Mesendoderm (in vitro differentiated cells): ENCODE results near the gene SHISA8.

Experiments used
- DNase-seq: peaks from one replicate; pipeline ENCODE4 v3.0.0; 2013
- H2AK5ac ChIP-seq: 2 replicates; pipeline ENCODE4 v1.6.1; 2013; ENCODE audit warnings: low read length, inconsistent platforms
- H2BK120ac ChIP-seq: 2 replicates; pipeline ENCODE4 v1.6.1; 2013; ENCODE audit warnings: low read depth, mild to moderate bottlenecking, low read length, moderate library complexity, mixed read lengths
- H2BK15ac ChIP-seq: replicated peaks from 2 replicates; pipeline ENCODE4 v1.6.1; 2013; ENCODE audit warnings: low read depth, mild to moderate bottlenecking, moderate library complexity
- H2BK5ac ChIP-seq: 2 replicates; pipeline ENCODE4 v1.6.1; 2013; ENCODE audit warnings: low read length, inconsistent platforms
- H3K18ac ChIP-seq: 2 replicates; pipeline ENCODE4 v1.6.1; 2013; ENCODE audit warnings: mild to moderate bottlenecking, low read length, mixed read lengths
- H3K23ac ChIP-seq: one replicate; pipeline ENCODE4 v1.6.1; 2013; ENCODE audit warnings: low read length
- H3K27ac ChIP-seq: 2 replicates; pipeline ENCODE4 v1.5.1; 2013; ENCODE audit warnings: low read depth, mild to moderate bottlenecking, inconsistent platforms, low read length, moderate library complexity
- H3K27me3 ChIP-seq: 2 replicates; pipeline ENCODE4 v1.6.1; 2013; ENCODE audit warnings: low read length, control low read depth, mild to moderate bottlenecking, inconsistent platforms; ENCODE audit not compliant: insufficient read depth, poor library complexity
- H3K36me3 ChIP-seq: 2 replicates; pipeline ENCODE4 v1.6.1; 2013; ENCODE audit warnings: low read length, inconsistent platforms; ENCODE audit not compliant: control insufficient read depth, insufficient read depth
- H3K4ac ChIP-seq: one replicate; pipeline ENCODE4 v1.6.1; 2013; ENCODE audit warnings: low read depth, mild to moderate bottlenecking, low read length, moderate library complexity
- H3K4me1 ChIP-seq: 2 replicates; pipeline ENCODE4 v1.6.1; 2013; ENCODE audit warnings: low read depth, low read length, inconsistent platforms; ENCODE audit not compliant: control insufficient read depth
- H3K4me2 ChIP-seq: 2 replicates; pipeline ENCODE4 v1.6.1; 2013; ENCODE audit warnings: low read length
- H3K4me3 ChIP-seq: 2 replicates; pipeline ENCODE4 v1.5.1; 2013; ENCODE audit warnings: mild to moderate bottlenecking, low read length
- H3K56ac ChIP-seq: one replicate; pipeline ENCODE4 v1.6.1; 2013; ENCODE audit warnings: low read length
- H3K79me1 ChIP-seq: 2 replicates; pipeline ENCODE4 v1.6.1; 2013; ENCODE audit warnings: low read length, inconsistent platforms
- H3K79me2 ChIP-seq: 2 replicates; pipeline ENCODE4 v1.6.1; 2013; ENCODE audit warnings: mild to moderate bottlenecking, low read length; ENCODE audit not compliant: control insufficient read depth, insufficient read depth
- H3K9ac ChIP-seq: 2 replicates; pipeline ENCODE4 v1.6.1; 2013; ENCODE audit warnings: low read length, inconsistent platforms
- H4K5ac ChIP-seq: one replicate; pipeline ENCODE4 v1.6.1; 2013; ENCODE audit warnings: low read length
- H4K8ac ChIP-seq: one replicate; pipeline ENCODE4 v1.6.1; 2013; ENCODE audit warnings: low read depth, mild to moderate bottlenecking, control low read depth, low read length, moderate library complexity
- WGBS: extraction: QIAGEN DNeasy Blood & Tissue Kit; methylation state at CpG from one replicate; pipeline ENCODE4 v1.1.7; 2013; ENCODE audit warnings: low lambda C conversion rate, missing lambda C conversion rate; ENCODE audit not compliant: insufficient coverage; ENCODE audit errors: extremely low coverage; 5-methylcytosine and 5-hydroxymethylcytosine counted together

Gene SHISA8

GRCh38 chr22:41888627-41889200 is 26.2 kb downstream of the SHISA8 start:
- H4K5ac ChIP-seq: no peak overlapping the region
- no peak overlapping the region for H2AK5ac ChIP-seq
- H3K4me1 ChIP-seq: no peaks in the 10 kb centered on the region
- H3K27ac ChIP-seq: no peak overlapping the region
- H3K56ac ChIP-seq: no peak overlapping the region
- no peaks in the 10 kb centered on the region for H3K27me3 ChIP-seq
- no peak overlapping the region for H3K4me3 ChIP-seq
- no peak overlapping the region for H3K4me2 ChIP-seq
- no peak overlapping the region for H4K8ac ChIP-seq
- peaks cover 29% of the 10 kb centered on the region for H3K36me3 ChIP-seq
- H3K79me1 ChIP-seq: no peaks in the 10 kb centered on the region
- no peak overlapping the region for H3K4ac ChIP-seq
- no peak overlapping the region for H3K23ac ChIP-seq
- no peak overlapping the region for H2BK5ac ChIP-seq
- no peaks in the 10 kb centered on the region for H3K79me2 ChIP-seq
- no peak overlapping the region for H3K18ac ChIP-seq
- H2BK120ac ChIP-seq: no peak overlapping the region
- DNase-seq: no peak
- H3K9ac ChIP-seq: no peak overlapping the region
- no CpG with 5 or more reads among the region's 4 CpGs for WGBS
- H2BK15ac ChIP-seq: no peak overlapping the region

DNA sequence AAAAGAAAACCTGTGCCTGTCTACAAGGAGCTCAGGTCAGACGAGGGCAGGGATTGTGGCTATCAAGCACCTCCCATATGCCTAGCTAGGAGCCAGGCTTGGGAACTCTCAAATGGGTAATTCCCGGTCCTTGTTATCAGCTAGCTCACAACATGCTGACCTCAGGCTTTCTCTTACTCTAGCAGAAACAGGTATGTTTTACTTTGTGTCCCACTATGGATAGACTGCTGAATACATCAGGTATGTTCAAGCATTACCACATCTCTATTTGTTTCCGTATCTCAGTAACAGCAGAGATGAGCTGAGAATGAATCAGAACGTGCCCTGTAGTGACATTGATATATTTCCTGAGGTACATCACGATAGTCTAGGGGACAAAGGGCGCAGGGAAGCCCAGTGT is 29.4 kb downstream of the SHISA8 start:
- no CpG with 5 or more reads among the region's 6 CpGs for WGBS
- H3K4me2 ChIP-seq: no peak overlapping the region
- H3K79me2 ChIP-seq: no peaks in the 10 kb centered on the region
- peaks cover 37% of the 10 kb centered on the region for H3K36me3 ChIP-seq
- no peak overlapping the region for H3K4me3 ChIP-seq
- no peak overlapping the region for H3K27ac ChIP-seq
- no peak overlapping the region for H3K18ac ChIP-seq
- H3K79me1 ChIP-seq: no peaks in the 10 kb centered on the region
- H4K5ac ChIP-seq: no peak overlapping the region
- H4K8ac ChIP-seq: no peak overlapping the region
- H3K56ac ChIP-seq: no peak overlapping the region
- no peak for DNase-seq
- H2BK5ac ChIP-seq: no peak overlapping the region
- H2BK15ac ChIP-seq: no peak overlapping the region
- H3K4ac ChIP-seq: no peak overlapping the region
- H3K23ac ChIP-seq: no peak overlapping the region
- H2AK5ac ChIP-seq: no peak overlapping the region
- H2BK120ac ChIP-seq: no peak overlapping the region
- no peaks in the 10 kb centered on the region for H3K4me1 ChIP-seq
- H3K27me3 ChIP-seq: no peaks in the 10 kb centered on the region
- no peak overlapping the region for H3K9ac ChIP-seq

GRCh38 chr22:41885116-41885515 is 29.8 kb downstream of the SHISA8 start:
- Histone ChIP-seq H2BK5ac (no peak overlapping the region), H3K4ac (no peak overlapping the region), H3K56ac (no peak overlapping the region), H3K79me2 (no peaks in the 10 kb centered on the region), H3K4me3 (no peak overlapping the region), H2BK15ac (no peak overlapping the region), H3K23ac (no peak overlapping the region), H3K27ac (no peak overlapping the region), H2AK5ac (no peak overlapping the region), H3K18ac (no peak overlapping the region), H3K36me3 (peaks cover 37% of the 10 kb centered on the region), H3K9ac (no peak overlapping the region), H3K4me1 (no peaks in the 10 kb centered on the region), H2BK120ac (no peak overlapping the region), H4K5ac (no peak overlapping the region), H4K8ac (no peak overlapping the region), H3K27me3 (no peaks in the 10 kb centered on the region), H3K79me1 (no peaks in the 10 kb centered on the region), H3K4me2 (no peak overlapping the region)
- no peak for DNase-seq
- no CpG with 5 or more reads among the region's 2 CpGs for WGBS

GRCh38 chr22:41883400-41883799 is 31.5 kb downstream of the SHISA8 start:
- Histone ChIP-seq H3K4ac (no peak overlapping the region), H2AK5ac (no peak overlapping the region), H2BK120ac (no peak overlapping the region), H3K27me3 (no peaks in the 10 kb centered on the region), H3K18ac (no peak overlapping the region), H3K27ac (no peak overlapping the region), H3K56ac (no peak overlapping the region), H2BK5ac (no peak overlapping the region), H3K23ac (no peak overlapping the region), H3K9ac (no peak overlapping the region), H3K4me3 (no peak overlapping the region), H4K5ac (no peak overlapping the region), H3K79me1 (no peaks in the 10 kb centered on the region), H3K36me3 (peaks cover 38% of the 10 kb centered on the region), H3K4me1 (no peaks in the 10 kb centered on the region), H2BK15ac (no peak overlapping the region), H3K4me2 (no peak overlapping the region), H3K79me2 (no peaks in the 10 kb centered on the region), H4K8ac (no peak overlapping the region)
- DNase-seq: no peak
- WGBS: no CpG with 5 or more reads among the region's 2 CpGs

DNA sequence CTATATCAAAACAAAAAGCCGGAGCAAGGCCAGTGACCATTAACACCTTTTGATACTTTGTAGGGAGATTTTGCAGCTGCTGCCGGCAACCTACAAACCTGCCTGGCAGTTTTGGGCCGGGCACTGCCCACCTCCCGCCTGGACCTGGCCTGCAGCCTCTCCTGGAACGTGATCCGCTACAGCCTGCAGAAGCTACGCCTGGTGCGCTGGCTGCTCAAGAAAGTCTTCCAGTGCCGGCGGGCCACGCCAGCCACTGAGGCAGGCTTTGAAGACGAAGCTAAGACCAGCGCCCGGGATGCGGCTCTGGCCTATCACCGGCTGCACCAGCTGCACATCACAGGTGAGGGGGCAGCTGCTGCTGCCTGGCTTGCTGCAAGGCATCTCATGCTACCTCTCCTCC is 34.2 kb downstream of the SHISA8 start:
- no peaks in the 10 kb centered on the region for H3K79me2 ChIP-seq
- H3K79me1 ChIP-seq: no peaks in the 10 kb centered on the region
- no peak overlapping the region for H3K4ac ChIP-seq
- no peak overlapping the region for H3K4me2 ChIP-seq
- H3K36me3 ChIP-seq: peaks cover 42% of the 10 kb centered on the region
- H2BK5ac ChIP-seq: no peak overlapping the region
- H4K8ac ChIP-seq: no peak overlapping the region
- no peak for DNase-seq
- no peak overlapping the region for H4K5ac ChIP-seq
- no peak overlapping the region for H2BK120ac ChIP-seq
- H3K56ac ChIP-seq: no peak overlapping the region
- H3K9ac ChIP-seq: no peak overlapping the region
- WGBS: no CpG with 5 or more reads among the region's 16 CpGs
- no peak overlapping the region for H2BK15ac ChIP-seq
- no peaks in the 10 kb centered on the region for H3K4me1 ChIP-seq
- no peak overlapping the region for H3K23ac ChIP-seq
- H3K18ac ChIP-seq: no peak overlapping the region
- no peak overlapping the region for H3K4me3 ChIP-seq
- no peaks in the 10 kb centered on the region for H3K27me3 ChIP-seq
- H2AK5ac ChIP-seq: no peak overlapping the region
- no peak overlapping the region for H3K27ac ChIP-seq

GRCh38 chr22:41876675-41877074 is 38.2 kb downstream of the SHISA8 start:
- DNase-seq: no peak
- H2BK120ac ChIP-seq: no peak overlapping the region
- H3K4me1 ChIP-seq: no peaks in the 10 kb centered on the region
- H4K8ac ChIP-seq: no peak overlapping the region
- H3K23ac ChIP-seq: no peak overlapping the region
- no peak overlapping the region for H3K18ac ChIP-seq
- no peaks in the 10 kb centered on the region for H3K27me3 ChIP-seq
- H4K5ac ChIP-seq: no peak overlapping the region
- peaks cover 3% of the 10 kb centered on the region for H3K79me1 ChIP-seq
- no peak overlapping the region for H2AK5ac ChIP-seq
- H3K79me2 ChIP-seq: no peaks in the 10 kb centered on the region
- H3K56ac ChIP-seq: no peak overlapping the region
- H3K4me3 ChIP-seq: no peak overlapping the region
- peaks cover 31% of the 10 kb centered on the region for H3K36me3 ChIP-seq
- no peak overlapping the region for H2BK5ac ChIP-seq
- H3K9ac ChIP-seq: no peak overlapping the region
- no peak overlapping the region for H3K4ac ChIP-seq
- H2BK15ac ChIP-seq: no peak overlapping the region
- no peak overlapping the region for H3K27ac ChIP-seq
- no peak overlapping the region for H3K4me2 ChIP-seq
